Activated T-helper 9 cell treated with anti-CD3 and anti-CD28 coated beads, Interleukin-2, amount 50 U/mL, for 16 hours (primary cell): ENCODE data around the gene TIMM17A.

Experiments
- DNase-seq: peaks from one replicate; pipeline ENCODE4 v3.0.0-alpha.2; 2020; ENCODE audit warnings: low read depth

TIMM17A gene

DNA sequence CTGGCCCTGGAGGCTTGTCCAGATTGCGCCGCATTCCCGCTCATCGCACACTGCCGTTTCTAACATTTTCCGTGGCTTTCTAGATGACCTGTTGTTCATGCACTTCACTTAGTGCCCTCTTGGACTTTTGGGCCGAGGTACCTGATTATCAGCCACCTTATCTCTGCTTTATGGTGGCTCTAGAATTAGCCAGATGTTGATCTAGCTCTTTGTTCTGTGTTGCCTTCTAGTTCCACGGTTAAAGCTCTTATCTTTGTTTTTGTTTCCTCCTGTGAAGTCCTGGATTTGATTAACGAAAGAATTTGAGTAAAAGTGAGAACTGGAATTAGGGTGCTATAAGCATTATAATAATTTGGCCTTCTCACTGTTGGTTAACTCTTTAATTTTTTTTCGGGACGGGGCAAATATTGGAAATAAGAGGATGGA lies 28.1 kb downstream of the TIMM17A start:
- no peak for DNase-seq

DNA sequence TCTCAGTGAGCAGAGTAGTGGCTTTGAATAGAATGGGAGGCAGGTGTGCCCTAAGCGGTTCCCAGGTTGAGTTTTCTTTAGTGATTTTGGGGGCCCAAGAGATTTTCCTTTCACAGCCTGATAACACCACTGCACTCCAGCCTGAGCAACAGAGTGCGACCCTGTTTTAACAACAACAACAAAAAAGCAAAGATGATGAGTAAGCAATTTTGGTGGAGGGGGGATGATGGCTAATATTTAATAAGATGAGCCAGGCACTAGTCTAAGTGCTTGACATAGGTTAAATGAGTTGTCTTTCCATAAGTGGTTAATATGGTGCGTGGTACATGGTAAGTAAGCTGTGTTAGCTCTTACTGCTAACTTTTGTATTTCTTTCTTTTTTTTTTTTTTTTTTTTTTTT lies 29.1 kb downstream of the TIMM17A start:
- no peak for DNase-seq

GRCh38 chr1:201985355-201985754 lies 30.1 kb downstream of the TIMM17A start:
- no peak for DNase-seq

DNA sequence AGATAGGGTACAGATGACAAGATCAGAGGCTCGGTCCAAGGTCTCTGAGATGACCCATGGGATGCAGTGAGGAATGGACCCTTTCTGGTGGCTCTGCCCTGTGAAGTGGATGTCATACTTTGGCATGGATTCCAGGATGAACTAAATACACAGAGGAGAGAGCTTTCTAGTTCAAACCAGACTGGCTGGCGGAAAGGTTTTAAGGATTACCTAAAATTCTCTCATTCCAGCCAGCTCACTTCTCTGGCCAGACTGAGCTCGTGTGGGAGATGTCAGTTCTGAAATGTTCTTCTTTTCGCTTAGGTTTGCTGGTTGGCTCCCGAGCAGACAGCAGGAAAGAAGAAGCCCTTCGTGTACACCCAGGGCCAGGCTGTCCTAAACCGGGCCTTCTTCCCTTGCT lies 33.3 kb downstream of the TIMM17A start:
- DNase-seq = no peak

DNA sequence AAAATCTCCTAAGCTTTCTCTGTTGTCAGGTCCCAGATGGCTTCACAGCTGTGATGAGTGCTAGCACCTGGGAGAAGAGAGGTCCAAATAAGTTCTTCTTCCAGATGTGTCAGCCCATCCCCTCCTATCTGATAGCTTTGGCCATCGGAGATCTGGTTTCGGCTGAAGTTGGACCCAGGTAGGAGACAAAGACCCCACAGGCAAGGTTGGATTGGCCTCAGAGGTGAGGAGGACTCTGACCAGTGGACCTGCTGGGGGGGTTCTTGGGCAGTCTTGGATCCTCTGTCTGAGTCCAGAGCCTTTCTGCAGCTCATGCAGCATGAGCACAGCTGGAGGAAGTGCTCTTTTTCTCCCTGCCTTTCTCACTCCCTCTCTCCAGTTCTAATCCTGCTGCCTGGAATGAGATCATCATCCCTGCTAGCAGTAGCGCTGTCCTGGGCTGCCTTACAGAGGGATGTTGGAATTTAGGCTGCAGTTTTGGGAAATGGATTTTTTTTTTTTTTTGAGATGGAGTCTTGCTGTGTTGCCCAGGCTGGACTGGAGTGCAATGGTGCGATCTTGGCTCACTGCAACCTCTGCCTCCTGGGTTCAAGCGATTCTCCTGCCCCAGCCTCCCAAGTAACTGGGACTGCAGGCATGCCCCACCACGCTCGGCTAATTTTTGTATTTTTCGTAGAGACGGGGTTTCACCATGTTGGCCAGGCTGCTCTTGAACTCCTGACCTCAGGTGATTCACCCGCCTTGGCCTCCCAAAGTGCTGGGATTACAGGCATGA lies 34.2 kb downstream of the TIMM17A start:
- DNase-seq = no peak

GRCh38 chr1:201990427-201990826 lies 35.1 kb downstream of the TIMM17A start:
- no peak for DNase-seq

GRCh38 chr1:201999625-202000238 lies 44.4 kb downstream of the TIMM17A start:
- DNase-seq = no peak

GRCh38 chr1:202002507-202002906 lies 47.2 kb downstream of the TIMM17A start:
- no peak for DNase-seq

GRCh38 chr1:202004711-202005110 lies 49.4 kb downstream of the TIMM17A start:
- DNase-seq = no peak

DNA sequence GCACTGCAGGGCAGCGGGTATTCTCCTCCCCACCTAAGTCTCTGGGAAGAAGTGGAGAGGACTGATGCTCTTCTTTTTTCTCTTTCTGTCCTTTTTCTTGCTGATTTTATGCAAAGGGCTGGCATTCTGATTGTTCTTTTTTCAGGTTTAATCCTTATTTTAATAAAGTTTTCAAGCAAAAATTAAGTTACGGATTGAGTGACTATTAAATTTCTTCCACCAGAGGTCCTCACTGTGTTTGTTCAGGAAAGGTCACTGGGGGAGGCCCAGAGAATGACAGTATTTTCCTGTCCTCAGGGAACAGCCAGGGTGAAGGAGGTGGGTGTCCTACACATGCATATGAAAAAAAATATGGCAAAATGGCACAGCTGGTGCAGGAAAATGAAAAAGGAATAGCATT lies 50.7 kb downstream of the TIMM17A start:
- no peak for DNase-seq

DNA sequence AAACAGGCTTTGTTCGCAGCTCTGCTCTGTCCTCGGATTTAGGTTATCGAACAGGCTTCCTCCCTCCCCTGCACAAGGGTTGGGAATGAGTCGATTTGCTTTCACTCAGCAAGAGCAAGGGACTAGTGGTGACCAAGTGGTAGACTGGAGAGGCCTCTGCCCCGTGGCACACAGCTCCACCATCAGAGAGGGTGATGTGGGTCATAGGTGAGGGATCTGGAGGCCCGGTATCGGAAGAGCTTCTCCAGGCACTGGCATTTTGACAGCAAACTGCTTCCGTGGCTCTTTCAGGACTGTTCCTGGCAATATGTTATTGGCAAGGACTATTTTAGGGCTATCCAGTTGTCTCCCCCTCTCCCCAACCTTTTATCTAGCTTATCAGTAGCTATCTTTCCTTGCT lies 52.0 kb downstream of the TIMM17A start:
- no peak for DNase-seq

GRCh38 chr1:202007805-202008489 lies 52.6 kb downstream of the TIMM17A start:
- no peak for DNase-seq

GRCh38 chr1:202009326-202010179 lies 54.2 kb downstream of the TIMM17A start:
- peak; percentile 10 for DNase-seq

- no peak for DNase-seq
Observed at GRCh38 chr1:202010180-202011015, 55.1 kb downstream of the TIMM17A start, which contains the start of gene ELF3. TSS of gene ELF3 (plus strand) at chr1:202010587. CDS start at chr1:202011137, 550 bp downstream.

- no peak for DNase-seq
Observed at GRCh38 chr1:202011994-202012393, 56.7 kb downstream of the TIMM17A start.

DNA sequence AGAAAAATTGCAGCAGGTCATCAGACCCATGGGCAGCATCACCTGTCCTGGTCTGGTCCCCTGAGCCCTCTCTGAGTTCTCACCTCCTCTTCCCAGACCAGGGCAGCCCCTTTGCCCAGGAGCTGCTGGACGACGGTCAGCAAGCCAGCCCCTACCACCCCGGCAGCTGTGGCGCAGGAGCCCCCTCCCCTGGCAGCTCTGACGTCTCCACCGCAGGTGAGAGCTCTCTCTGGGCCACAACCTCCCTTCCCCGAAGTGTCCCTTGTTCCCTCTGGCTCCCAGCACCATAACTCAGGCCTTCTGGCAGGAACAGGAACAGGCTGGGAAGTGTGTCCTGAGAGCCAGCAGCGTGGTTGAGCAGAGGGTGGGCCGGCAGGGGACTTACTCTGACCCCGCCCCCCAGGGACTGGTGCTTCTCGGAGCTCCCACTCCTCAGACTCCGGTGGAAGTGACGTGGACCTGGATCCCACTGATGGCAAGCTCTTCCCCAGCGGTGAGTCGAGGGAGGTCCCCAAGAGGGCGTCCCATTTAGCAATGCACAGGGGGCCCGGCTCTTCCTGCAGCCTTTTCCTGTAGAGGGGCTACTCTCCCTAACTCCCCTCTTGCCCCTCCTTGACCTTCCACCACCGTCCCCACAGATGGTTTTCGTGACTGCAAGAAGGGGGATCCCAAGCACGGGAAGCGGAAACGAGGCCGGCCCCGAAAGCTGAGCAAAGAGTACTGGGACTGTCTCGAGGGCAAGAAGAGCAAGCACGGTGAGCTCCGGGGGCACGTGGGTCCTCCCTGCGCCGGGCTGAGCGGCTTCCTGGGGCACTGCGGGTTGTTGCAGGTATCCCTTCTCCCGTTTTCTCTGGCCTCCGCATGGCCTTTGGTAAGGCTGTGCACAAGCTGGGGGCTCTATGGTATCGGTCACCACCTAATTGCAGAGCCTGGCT lies 57.5 kb downstream of the TIMM17A start:
- DNase-seq = no peak

- no peak for DNase-seq
Observed at GRCh38 chr1:202013603-202014002, 58.3 kb downstream of the TIMM17A start.

GRCh38 chr1:202014060-202014459 lies 58.8 kb downstream of the TIMM17A start:
- no peak for DNase-seq

GRCh38 chr1:202014915-202015661 lies 59.8 kb downstream of the TIMM17A start:
- DNase-seq = no peak

DNA sequence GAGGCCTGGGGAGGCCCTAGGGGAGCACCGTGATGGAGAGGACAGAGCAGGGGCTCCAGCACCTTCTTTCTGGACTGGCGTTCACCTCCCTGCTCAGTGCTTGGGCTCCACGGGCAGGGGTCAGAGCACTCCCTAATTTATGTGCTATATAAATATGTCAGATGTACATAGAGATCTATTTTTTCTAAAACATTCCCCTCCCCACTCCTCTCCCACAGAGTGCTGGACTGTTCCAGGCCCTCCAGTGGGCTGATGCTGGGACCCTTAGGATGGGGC lies 60.3 kb downstream of the TIMM17A start:
- no peak for DNase-seq
